HepG2 (cell line): ENCODE data around the gene EVA1A. TPM values are rescaled to one million over a fixed set of nuclear protein-coding genes. Genes with fewer than 3 reads are reported as not detected.

ENCODE experiments used
- AHR ChIP-seq: IDR thresholded peaks from 2 replicates; pipeline ENCODE4 v1.6.1; 2018; ENCODE audit warnings: missing genetic modification reagents, missing compliant biosample characterization
- AKAP8 ChIP-seq: sonication (generic); formaldehyde crosslinking; IDR thresholded peaks from 2 replicates; pipeline ENCODE4 v1.5.1; 2020; ENCODE audit warnings: mild to moderate bottlenecking, missing genetic modification reagents
- CBFB ChIP-seq: sonication (generic); formaldehyde crosslinking; IDR thresholded peaks from 2 replicates; pipeline ENCODE4 v1.4.0; 2020; ENCODE audit warnings: missing genetic modification reagents
- HCFC1 ChIP-seq: fragments of 150-350 bp; IDR thresholded peaks from 2 replicates; pipeline ENCODE4 v1.6.1; 2014; ENCODE audit warnings: low read depth, low read length
- KMT2B ChIP-seq: IDR thresholded peaks from 2 replicates; pipeline ENCODE4 v1.6.1; 2016; ENCODE audit warnings: missing genetic modification reagents, missing compliant biosample characterization
- NFE2L1 ChIP-seq: sonication (generic); formaldehyde crosslinking; IDR thresholded peaks from 2 replicates; pipeline ENCODE4 v1.4.0; 2020; ENCODE audit warnings: missing genetic modification reagents, mild to moderate bottlenecking, borderline replicate concordance
- NR2C2 ChIP-seq: sonication (generic); formaldehyde crosslinking; IDR thresholded peaks from 2 replicates; pipeline ENCODE4 v1.4.0; 2020; ENCODE audit warnings: missing genetic modification reagents, mild to moderate bottlenecking, moderate library complexity, borderline replicate concordance
- RFXAP ChIP-seq: sonication (generic); formaldehyde crosslinking; IDR thresholded peaks from 2 replicates; pipeline ENCODE4 v1.4.0; 2020; ENCODE audit warnings: missing genetic modification reagents, borderline replicate concordance
- SOX6 ChIP-seq, 2 experiments: fragments of 450-650 bp in 1 of 2; sonication (generic) in 1 of 2; formaldehyde crosslinking in 1 of 2; IDR thresholded peaks; 2 replicates each; pipeline versions ENCODE4 v1.4.0 to v1.6.1; 2017 to 2020; ENCODE audit warnings: antibody characterized with exemption in 1 of 2, mild to moderate bottlenecking in 1 of 2, missing genetic modification reagents in 1 of 2
- TBX2 ChIP-seq: sonication (generic); formaldehyde crosslinking; IDR thresholded peaks from 2 replicates; pipeline ENCODE4 v1.5.0; 2020; ENCODE audit warnings: missing genetic modification reagents, mild to moderate bottlenecking, borderline replicate concordance
- ZNF331 ChIP-seq: sonication (generic); formaldehyde crosslinking; IDR thresholded peaks from 2 replicates; pipeline ENCODE4 v1.4.0; 2020; ENCODE audit warnings: missing genetic modification reagents
- ZNF629 ChIP-seq: sonication (generic); formaldehyde crosslinking; conservative IDR thresholded peaks from 2 replicates; pipeline ENCODE4 v1.5.0; 2020; ENCODE audit warnings: missing genetic modification reagents
- ZNF773 ChIP-seq: sonication (generic); formaldehyde crosslinking; IDR thresholded peaks from 2 replicates; pipeline ENCODE4 v1.4.0; 2020; ENCODE audit warnings: missing genetic modification reagents, borderline replicate concordance
- polyA plus RNA-seq, 8 experiments: library from polyadenylated mRNA; depleted of rRNA in 3 of 8; stranded (reverse) in 7 of 8; unstranded in 1 of 8; fragments of >200 nt; fragmentation: Illumina TruSeq in 4 of 8; extraction: Trizol in 4 of 8; gene quantifications; 2 replicates each; pipeline versions ENCODE4 v1.2.1 to v1.2.3, GENCODE V29; 2011 to 2016; ENCODE audit warnings: low read depth in 4 of 8, missing spikeins in 1 of 8, mixed read lengths in 1 of 8; ENCODE audit not compliant: insufficient read depth in 1 of 8
- total RNA-seq, 5 experiments: library from RNA; depleted of rRNA; stranded (reverse); fragments of >200 nt; fragmentation: Illumina TruSeq; extraction: Trizol; gene quantifications; 2 replicates each; pipeline ENCODE4 v1.2.3, GENCODE V29; 2016; ENCODE audit warnings: low read depth in 1 of 5
- TF ChIP-seq, protein P1 (sequence below): sonication (generic); formaldehyde crosslinking; IDR thresholded peaks from 2 replicates; pipeline ENCODE4 v1.4.0; 2020; ENCODE audit warnings: mild to moderate bottlenecking, missing genetic modification reagents
- TF ChIP-seq, protein P2 (sequence below): sonication (generic); formaldehyde crosslinking; IDR thresholded peaks from 2 replicates; pipeline ENCODE4 v1.5.0; 2020; ENCODE audit warnings: mild to moderate bottlenecking, low read depth, missing genetic modification reagents, borderline replicate concordance
- TF ChIP-seq, protein P3 (sequence below): sonication (generic); formaldehyde crosslinking; IDR thresholded peaks from 2 replicates; pipeline ENCODE4 v1.4.0; 2020; ENCODE audit warnings: missing genetic modification reagents
- TF ChIP-seq, protein P4 (sequence below): sonication (generic); formaldehyde crosslinking; IDR thresholded peaks from 2 replicates; pipeline ENCODE4 v1.5.0; 2020; ENCODE audit warnings: missing genetic modification reagents
- TF ChIP-seq, protein P5 (sequence below): sonication (generic); formaldehyde crosslinking; IDR thresholded peaks from 2 replicates; pipeline ENCODE4 v1.8.0; 2023; ENCODE audit warnings: mild to moderate bottlenecking, missing genetic modification reagents

Gene EVA1A
- total and polyA plus RNA-seq, 2 of the 13 experiments (the other 11 are each of a cell fraction or from before 2014, with no cell fraction given): 57.5 to 57.8 TPM

DNA sequence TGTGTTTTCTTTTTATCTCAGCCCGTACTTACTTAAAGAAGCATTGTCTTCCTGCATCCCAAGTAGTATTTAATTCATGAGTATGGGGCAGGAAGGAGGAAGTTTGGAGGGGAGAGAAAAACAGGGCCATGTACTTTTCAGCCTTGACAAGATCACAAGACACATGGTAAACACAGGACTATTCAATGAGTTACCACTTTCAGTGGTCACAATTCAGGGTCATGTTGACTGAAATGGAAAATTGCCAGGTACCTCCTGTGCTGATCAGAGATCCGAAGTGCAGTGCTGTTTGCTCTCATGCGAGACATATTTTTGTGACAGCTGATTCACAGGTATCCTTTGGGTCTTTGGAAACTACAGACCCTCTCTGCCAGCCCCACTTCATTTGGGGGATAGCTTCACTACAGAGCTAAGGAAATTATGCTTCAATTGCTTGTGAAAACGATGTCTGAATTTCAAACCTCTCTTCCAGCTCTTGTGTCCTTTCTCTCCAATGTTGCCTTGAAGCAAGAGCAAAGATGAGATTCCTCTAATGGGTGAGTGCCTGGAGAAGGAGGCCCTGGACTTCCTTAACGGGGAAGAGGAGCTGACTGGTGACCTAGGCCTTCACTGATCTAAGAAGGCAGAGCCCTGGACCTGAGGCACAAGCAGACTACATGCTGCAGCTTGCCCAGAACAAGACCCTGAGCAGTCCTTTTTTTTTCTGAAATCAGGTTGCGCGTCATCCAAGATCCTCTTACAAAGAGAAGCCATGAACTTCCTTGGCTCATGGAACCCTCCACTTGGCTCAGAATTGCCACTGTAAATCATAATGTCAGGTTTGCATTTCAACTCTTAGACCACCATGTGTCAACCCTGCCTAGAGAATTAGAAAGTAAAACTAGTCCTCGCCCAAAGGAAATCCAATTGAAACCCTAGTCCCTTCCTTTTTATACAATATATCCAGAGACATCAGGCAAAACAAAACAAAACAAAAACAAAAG lies 44.1 kb downstream of the EVA1A start (continued):
- TF ChIP-seq, protein P1, sequence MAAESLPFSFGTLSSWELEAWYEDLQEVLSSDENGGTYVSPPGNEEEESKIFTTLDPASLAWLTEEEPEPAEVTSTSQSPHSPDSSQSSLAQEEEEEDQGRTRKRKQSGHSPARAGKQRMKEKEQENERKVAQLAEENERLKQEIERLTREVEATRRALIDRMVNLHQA (CRISPR knock-in tag): 0 out of 2 replicates have a peak, but pooled peaks have one; percentile 30
- no peak for TF ChIP-seq ZNF773 (CRISPR knock-in tag)
- TF ChIP-seq, protein P2, sequence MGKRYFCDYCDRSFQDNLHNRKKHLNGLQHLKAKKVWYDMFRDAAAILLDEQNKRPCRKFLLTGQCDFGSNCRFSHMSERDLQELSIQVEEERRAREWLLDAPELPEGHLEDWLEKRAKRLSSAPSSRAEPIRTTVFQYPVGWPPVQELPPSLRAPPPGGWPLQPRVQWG: no peak
- no peak for TF ChIP-seq HCFC1
- TF ChIP-seq, protein P3, sequence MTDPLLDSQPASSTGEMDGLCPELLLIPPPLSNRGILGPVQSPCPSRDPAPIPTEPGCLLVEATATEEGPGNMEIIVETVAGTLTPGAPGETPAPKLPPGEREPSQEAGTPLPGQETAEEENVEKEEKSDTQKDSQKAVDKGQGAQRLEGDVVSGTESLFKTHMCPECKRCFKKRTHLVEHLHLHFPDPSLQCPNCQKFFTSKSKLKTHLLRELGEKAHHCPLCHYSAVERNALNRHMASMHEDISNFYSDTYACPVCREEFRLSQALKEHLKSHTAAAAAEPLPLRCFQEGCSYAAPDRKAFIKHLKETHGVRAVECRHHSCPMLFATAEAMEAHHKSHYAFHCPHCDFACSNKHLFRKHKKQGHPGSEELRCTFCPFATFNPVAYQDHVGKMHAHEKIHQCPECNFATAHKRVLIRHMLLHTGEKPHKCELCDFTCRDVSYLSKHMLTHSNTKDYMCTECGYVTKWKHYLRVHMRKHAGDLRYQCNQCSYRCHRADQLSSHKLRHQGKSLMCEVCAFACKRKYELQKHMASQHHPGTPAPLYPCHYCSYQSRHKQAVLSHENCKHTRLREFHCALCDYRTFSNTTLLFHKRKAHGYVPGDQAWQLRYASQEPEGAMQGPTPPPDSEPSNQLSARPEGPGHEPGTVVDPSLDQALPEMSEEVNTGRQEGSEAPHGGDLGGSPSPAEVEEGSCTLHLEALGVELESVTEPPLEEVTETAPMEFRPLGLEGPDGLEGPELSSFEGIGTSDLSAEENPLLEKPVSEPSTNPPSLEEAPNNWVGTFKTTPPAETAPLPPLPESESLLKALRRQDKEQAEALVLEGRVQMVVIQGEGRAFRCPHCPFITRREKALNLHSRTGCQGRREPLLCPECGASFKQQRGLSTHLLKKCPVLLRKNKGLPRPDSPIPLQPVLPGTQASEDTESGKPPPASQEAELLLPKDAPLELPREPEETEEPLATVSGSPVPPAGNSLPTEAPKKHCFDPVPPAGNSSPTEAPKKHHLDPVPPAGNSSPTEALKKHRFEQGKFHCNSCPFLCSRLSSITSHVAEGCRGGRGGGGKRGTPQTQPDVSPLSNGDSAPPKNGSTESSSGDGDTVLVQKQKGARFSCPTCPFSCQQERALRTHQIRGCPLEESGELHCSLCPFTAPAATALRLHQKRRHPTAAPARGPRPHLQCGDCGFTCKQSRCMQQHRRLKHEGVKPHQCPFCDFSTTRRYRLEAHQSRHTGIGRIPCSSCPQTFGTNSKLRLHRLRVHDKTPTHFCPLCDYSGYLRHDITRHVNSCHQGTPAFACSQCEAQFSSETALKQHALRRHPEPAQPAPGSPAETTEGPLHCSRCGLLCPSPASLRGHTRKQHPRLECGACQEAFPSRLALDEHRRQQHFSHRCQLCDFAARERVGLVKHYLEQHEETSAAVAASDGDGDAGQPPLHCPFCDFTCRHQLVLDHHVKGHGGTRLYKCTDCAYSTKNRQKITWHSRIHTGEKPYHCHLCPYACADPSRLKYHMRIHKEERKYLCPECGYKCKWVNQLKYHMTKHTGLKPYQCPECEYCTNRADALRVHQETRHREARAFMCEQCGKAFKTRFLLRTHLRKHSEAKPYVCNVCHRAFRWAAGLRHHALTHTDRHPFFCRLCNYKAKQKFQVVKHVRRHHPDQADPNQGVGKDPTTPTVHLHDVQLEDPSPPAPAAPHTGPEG: peak; percentile 65; the same call in 1 of the 2 replicates
- peak; percentile 47; the same call in 1 of the 2 replicates for TF ChIP-seq ZNF629 (CRISPR knock-in tag)
- TF ChIP-seq, protein P4, sequence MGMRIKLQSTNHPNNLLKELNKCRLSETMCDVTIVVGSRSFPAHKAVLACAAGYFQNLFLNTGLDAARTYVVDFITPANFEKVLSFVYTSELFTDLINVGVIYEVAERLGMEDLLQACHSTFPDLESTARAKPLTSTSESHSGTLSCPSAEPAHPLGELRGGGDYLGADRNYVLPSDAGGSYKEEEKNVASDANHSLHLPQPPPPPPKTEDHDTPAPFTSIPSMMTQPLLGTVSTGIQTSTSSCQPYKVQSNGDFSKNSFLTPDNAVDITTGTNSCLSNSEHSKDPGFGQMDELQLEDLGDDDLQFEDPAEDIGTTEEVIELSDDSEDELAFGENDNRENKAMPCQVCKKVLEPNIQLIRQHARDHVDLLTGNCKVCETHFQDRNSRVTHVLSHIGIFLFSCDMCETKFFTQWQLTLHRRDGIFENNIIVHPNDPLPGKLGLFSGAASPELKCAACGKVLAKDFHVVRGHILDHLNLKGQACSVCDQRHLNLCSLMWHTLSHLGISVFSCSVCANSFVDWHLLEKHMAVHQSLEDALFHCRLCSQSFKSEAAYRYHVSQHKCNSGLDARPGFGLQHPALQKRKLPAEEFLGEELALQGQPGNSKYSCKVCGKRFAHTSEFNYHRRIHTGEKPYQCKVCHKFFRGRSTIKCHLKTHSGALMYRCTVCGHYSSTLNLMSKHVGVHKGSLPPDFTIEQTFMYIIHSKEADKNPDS (CRISPR knock-in tag): peak; percentile 87
- peak; percentile 78; the same call in 1 of the 2 replicates for TF ChIP-seq AKAP8 (CRISPR knock-in tag)
- peak; percentile 83 for TF ChIP-seq NR2C2 (CRISPR knock-in tag)
- peak; percentile 17; the same call in 1 of the 2 replicates for TF ChIP-seq AHR (CRISPR knock-in tag)
- TF ChIP-seq SOX6 (IDR thresholded peaks at IDR 0.05): no peak
- TF ChIP-seq SOX6 (CRISPR knock-in tag; IDR thresholded peaks at IDR 0.05): peak; percentile 97
- no peak for TF ChIP-seq NFE2L1 (CRISPR knock-in tag)
- no peak; the same call in none of the 2 replicates for TF ChIP-seq KMT2B (CRISPR knock-in tag)
- TF ChIP-seq CBFB (CRISPR knock-in tag): peak; percentile 89
- TF ChIP-seq RFXAP (CRISPR knock-in tag): peak; percentile 76; the same call in 1 of the 2 replicates
- TF ChIP-seq, protein P5, sequence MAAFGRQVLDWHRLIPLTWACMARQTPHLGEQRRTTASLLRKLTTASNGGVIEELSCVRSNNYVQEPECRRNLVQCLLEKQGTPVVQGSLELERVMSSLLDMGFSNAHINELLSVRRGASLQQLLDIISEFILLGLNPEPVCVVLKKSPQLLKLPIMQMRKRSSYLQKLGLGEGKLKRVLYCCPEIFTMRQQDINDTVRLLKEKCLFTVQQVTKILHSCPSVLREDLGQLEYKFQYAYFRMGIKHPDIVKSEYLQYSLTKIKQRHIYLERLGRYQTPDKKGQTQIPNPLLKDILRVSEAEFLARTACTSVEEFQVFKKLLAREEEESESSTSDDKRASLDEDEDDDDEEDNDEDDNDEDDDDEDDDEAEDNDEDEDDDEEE: no peak; the same call in 1 of the 2 replicates
- TF ChIP-seq TBX2 (CRISPR knock-in tag): peak; percentile 98
- peak; percentile 98 for TF ChIP-seq ZNF331 (CRISPR knock-in tag)
